Tibial artery (tissue), 4 donors: Measurements from ENCODE around the gene C19orf12.

Experiments used
- DNase-seq, 2 donors: peaks; one replicate each; pipeline ENCODE4 v3.0.0-alpha.2; 2019
- H3K27ac ChIP-seq, 2 donors: fragments of 200-600 bp; sonication (generic) in 1 of 2; 1 replicate in 1 of 2; 2 replicates in 1 of 2; pipeline ENCODE4 v1.5.1; 2018 to 2019; ENCODE audit warnings: mild to moderate bottlenecking in 1 of 2
- H3K27me3 ChIP-seq, 2 donors: fragments of 200-600 bp; sonication (generic) in 1 of 2; one replicate each; pipeline versions ENCODE4 v1.5.1 to v1.6.0; 2016 to 2019
- H3K36me3 ChIP-seq, 3 donors: fragments of 200-600 bp; sonication (generic) in 2 of 3; one replicate each; pipeline ENCODE4 v1.5.1; 2016 to 2019; ENCODE audit warnings: mild to moderate bottlenecking in 2 of 3
- H3K4me1 ChIP-seq, 4 donors: fragments of 200-600 bp; sonication (generic) in 2 of 4; 1 replicate in 3 of 4; 2 replicates in 1 of 4; pipeline ENCODE4 v1.5.1; 2016 to 2019
- H3K4me3 ChIP-seq, 2 donors: fragments of 200-600 bp; sonication (generic) in 1 of 2; 1 replicate in 1 of 2; 2 replicates in 1 of 2; pipeline ENCODE4 v1.5.1; 2018 to 2019; ENCODE audit warnings: mild to moderate bottlenecking in 2 of 2
- H3K9me3 ChIP-seq, 3 donors: fragments of 200-600 bp; sonication (generic) in 1 of 3; one replicate each; pipeline ENCODE4 v1.5.1; 2016 to 2019
- CTCF ChIP-seq, 2 experiments: fragments of 200-600 bp in 1 of 2; fragments of 450-650 bp in 1 of 2; IDR thresholded peaks; one replicate each; pipeline ENCODE4 v1.5.1; 2017 to 2019; ENCODE audit warnings: antibody characterized with exemption in 2 of 2, mild to moderate bottlenecking in 1 of 2, moderate library complexity in 1 of 2
- intact Hi-C: fragments of 100-400 bp; cut with DNase I; formaldehyde crosslinking; loops from one replicate; pipeline ENCODE4 v1.15.0; 2023; ENCODE audit warnings: low total_unique reads

Gene C19orf12

GRCh38 chr19:29759359-29759758 lies 44.3 kb upstream of the C19orf12 start:
- Histone ChIP-seq H3K9me3 (no peaks in the 10 kb centered on the region), H3K36me3 (no peaks in the 10 kb centered on the region), H3K27me3 (peaks cover 0 to 55% of the 10 kb centered on the region in 2 donors), H3K4me3 (no peak overlapping the region), H3K27ac (no peak overlapping the region), H3K4me1 (peaks cover 0 to 5% (median 2%) of the 10 kb centered on the region in 4 donors)
- intact Hi-C loops: no loop called here
- TF ChIP-seq CTCF (IDR thresholded peaks at IDR 0.05): no peak
- DNase-seq: no peak

GRCh38 chr19:29758863-29759262 lies 43.8 kb upstream of the C19orf12 start:
- Histone ChIP-seq H3K4me3 (no peak overlapping the region), H3K36me3 (no peaks in the 10 kb centered on the region), H3K27ac (no peak overlapping the region), H3K27me3 (peaks cover 0 to 55% of the 10 kb centered on the region in 2 donors), H3K9me3 (no peaks in the 10 kb centered on the region), H3K4me1 (peaks cover 0 to 5% (median 2%) of the 10 kb centered on the region in 4 donors)
- intact Hi-C loops: no loop called here
- DNase-seq: no peak
- TF ChIP-seq CTCF (IDR thresholded peaks at IDR 0.05): no peak

GRCh38 chr19:29757551-29757950 lies 42.5 kb upstream of the C19orf12 start:
- H3K4me1 ChIP-seq: peaks cover 0 to 5% (median 2%) of the 10 kb centered on the region in 4 donors

GRCh38 chr19:29753934-29754305 lies 38.9 kb upstream of the C19orf12 start:
- TF ChIP-seq CTCF (IDR thresholded peaks at IDR 0.05): no peak
- peaks cover 0 to 34% of the 10 kb centered on the region in 2 donors for H3K27me3 ChIP-seq
- no peaks in the 10 kb centered on the region for H3K4me1 ChIP-seq
- no peaks in the 10 kb centered on the region for H3K9me3 ChIP-seq
- H3K36me3 ChIP-seq: no peaks in the 10 kb centered on the region
- no peak overlapping the region for H3K4me3 ChIP-seq
- H3K27ac ChIP-seq: no peak overlapping the region
- no peak for DNase-seq
- intact Hi-C loops: no loop called here

More at GRCh38 chr19:29757551-29757950, 42.5 kb upstream of the C19orf12 start:
- Histone ChIP-seq H3K4me3 (no peak overlapping the region), H3K9me3 (no peaks in the 10 kb centered on the region), H3K27ac (no peak overlapping the region), H3K27me3 (peaks cover 0 to 61% of the 10 kb centered on the region in 2 donors), H3K36me3 (no peaks in the 10 kb centered on the region)
- TF ChIP-seq CTCF (IDR thresholded peaks at IDR 0.05): no peak
- no peak for DNase-seq
- intact Hi-C loops: no loop called here

GRCh38 chr19:29753190-29753933 lies 38.3 kb upstream of the C19orf12 start:
- Histone ChIP-seq H3K9me3 (no peaks in the 10 kb centered on the region), H3K4me3 (no peak overlapping the region), H3K4me1 (no peaks in the 10 kb centered on the region), H3K27ac (no peak overlapping the region), H3K36me3 (no peaks in the 10 kb centered on the region), H3K27me3 (peaks cover 0 to 34% of the 10 kb centered on the region in 2 donors)
- intact Hi-C loops: no loop called here
- no peak for TF ChIP-seq CTCF (IDR thresholded peaks at IDR 0.05)
- DNase-seq: no peak
